Calu3 (cell line): Measurements from ENCODE around the gene SH3BP5L. TPM values are rescaled to one million over a fixed set of nuclear protein-coding genes. Genes with fewer than 3 reads are reported as not detected.
A peak's percentile ranks its signal among the peaks of the same experiment; 100 is the strongest.

Experiments
- BruUV-seq: library from RNA; stranded (reverse); fragments of 400-500 nt; replicated peaks from 2 replicates; lab custom pipeline; 2021; lab: Mats Ljungman, UMichigan
- CTCF ChIA-PET: fragments of 300-600 bp; sonication (Branson Sonifier 250); formaldehyde crosslinking; loops from one replicate; lab custom pipeline; 2022; ENCODE audit warnings: antibody characterized with exemption; lab: Charles Lee
- DNase-seq: peaks from one replicate; pipeline ENCODE4 v3.0.0; 2022
- H3K27ac Mint-ChIP-seq: one replicate; pipeline ENCODE4 v1.8.0; 2022; ENCODE audit warnings: mixed read lengths; ENCODE audit not compliant: unreplicated experiment
- H3K27me3 Mint-ChIP-seq: one replicate; pipeline ENCODE4 v1.8.0; 2022; ENCODE audit warnings: mixed read lengths; ENCODE audit not compliant: unreplicated experiment
- H3K36me3 Mint-ChIP-seq: one replicate; pipeline ENCODE4 v1.8.0; 2022; ENCODE audit warnings: mild to moderate bottlenecking, moderate library complexity, mixed read lengths; ENCODE audit not compliant: insufficient read depth, unreplicated experiment
- H3K4me1 Mint-ChIP-seq: one replicate; pipeline ENCODE4 v1.8.0; 2022; ENCODE audit warnings: mild to moderate bottlenecking, low read depth, mixed read lengths; ENCODE audit not compliant: unreplicated experiment
- H3K4me3 Mint-ChIP-seq: one replicate; pipeline ENCODE4 v1.8.0; 2022; ENCODE audit warnings: mild to moderate bottlenecking, low read depth, moderate library complexity, mixed read lengths; ENCODE audit not compliant: unreplicated experiment
- H3K9me3 Mint-ChIP-seq: one replicate; pipeline ENCODE4 v1.8.0; 2022; ENCODE audit warnings: low read depth, mixed read lengths; ENCODE audit not compliant: unreplicated experiment
- CTCF ChIP-seq: fragments of 200-600 bp; IDR thresholded peaks from one replicate; pipeline ENCODE4 v1.8.0; 2022; ENCODE audit warnings: antibody characterized with exemption; ENCODE audit not compliant: unreplicated experiment
- intact Hi-C: fragments of 100-400 bp; cut with micrococcal nuclease; formaldehyde crosslinking; loops from one replicate; pipeline ENCODE4 v1.10.0; 2022; ENCODE audit not compliant: unreplicated experiment
- total RNA-seq: library from RNA; stranded (reverse); gene quantifications from 2 replicates; pipeline ENCODE4 v1.2.3, GENCODE V29; 2022

Gene SH3BP5L
- total RNA-seq, 1 experiment from 2014 or later: 27.1 TPM

GRCh38 chr1:248823517-248824001 lies 2.2 kb downstream of the SH3BP5L start:
- peak overlapping the region; percentile 84 for H3K4me3 Mint-ChIP-seq

DNA sequence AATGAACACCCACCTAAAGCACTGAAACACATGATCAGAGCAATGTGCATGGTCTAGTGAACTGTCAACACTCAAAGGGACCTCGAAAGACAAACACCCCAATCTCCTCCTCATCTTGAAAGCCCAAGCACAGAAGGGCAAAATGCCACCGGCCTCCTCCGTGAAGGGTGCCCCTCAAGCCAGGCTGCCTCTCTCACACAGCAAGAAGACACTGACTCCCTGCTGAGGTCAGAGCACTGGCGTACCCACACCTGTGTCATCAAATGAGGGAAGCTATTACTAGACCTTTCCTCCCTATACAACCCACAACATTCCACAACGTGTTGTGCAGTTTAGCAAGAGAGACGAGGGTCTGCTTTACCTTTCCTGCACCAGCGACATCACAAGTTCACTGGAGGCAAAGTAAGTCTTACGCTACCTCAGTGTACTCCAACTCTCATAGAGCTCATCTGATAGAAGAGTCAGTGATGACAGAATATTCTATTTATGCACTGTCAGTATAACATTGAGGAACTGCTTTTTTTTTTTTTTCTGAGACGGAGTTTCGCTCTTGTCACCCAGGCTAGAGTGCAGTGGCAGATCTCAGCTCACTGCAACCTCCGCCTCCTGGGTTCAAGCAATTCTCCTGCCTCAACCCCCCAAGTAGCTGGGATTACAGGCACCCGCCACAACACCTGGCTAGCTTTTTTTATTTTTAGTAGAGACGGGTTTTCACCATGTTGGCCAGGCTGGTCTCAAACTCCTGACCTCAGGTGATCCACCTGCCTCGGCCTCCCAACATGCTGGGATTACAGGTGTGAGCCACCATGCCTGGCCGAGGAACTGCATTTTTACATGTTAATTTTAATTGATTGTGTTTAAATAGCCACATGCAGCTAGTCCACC lies 3.3 kb downstream of the SH3BP5L start:
- no peaks in the 10 kb centered on the region for H3K27me3 Mint-ChIP-seq
- DNase-seq: no peak
- H3K9me3 Mint-ChIP-seq: no peaks in the 10 kb centered on the region
- BruUV-seq: no TSS peak
- CTCF ChIA-PET: no interaction called here
- intact Hi-C loops: no loop called here
- no peak overlapping the region for H3K27ac Mint-ChIP-seq
- no peak for TF ChIP-seq CTCF
- no peak overlapping the region for H3K4me3 Mint-ChIP-seq
- H3K36me3 Mint-ChIP-seq: peaks cover 37% of the 10 kb centered on the region
- H3K4me1 Mint-ChIP-seq: peaks cover 24% of the 10 kb centered on the region

More at GRCh38 chr1:248823517-248824001, 2.2 kb downstream of the SH3BP5L start:
- Mint-ChIP-seq H3K27me3 (no peaks in the 10 kb centered on the region), H3K27ac (peak overlapping the region; percentile 93), H3K4me1 (peaks cover 29% of the 10 kb centered on the region), H3K36me3 (peaks cover 30% of the 10 kb centered on the region), H3K9me3 (no peaks in the 10 kb centered on the region)
- no peak for DNase-seq
- intact Hi-C loops: no loop called here
- no TSS peak for BruUV-seq
- TF ChIP-seq CTCF: no peak
- CTCF ChIA-PET: interaction anchor here (0.6 to 3.4 kb wide), 2 partner anchors 15 to 34 kb away, joined by 6 to 21 read pairs; partner anchors contain the start of gene ZNF672

DNA sequence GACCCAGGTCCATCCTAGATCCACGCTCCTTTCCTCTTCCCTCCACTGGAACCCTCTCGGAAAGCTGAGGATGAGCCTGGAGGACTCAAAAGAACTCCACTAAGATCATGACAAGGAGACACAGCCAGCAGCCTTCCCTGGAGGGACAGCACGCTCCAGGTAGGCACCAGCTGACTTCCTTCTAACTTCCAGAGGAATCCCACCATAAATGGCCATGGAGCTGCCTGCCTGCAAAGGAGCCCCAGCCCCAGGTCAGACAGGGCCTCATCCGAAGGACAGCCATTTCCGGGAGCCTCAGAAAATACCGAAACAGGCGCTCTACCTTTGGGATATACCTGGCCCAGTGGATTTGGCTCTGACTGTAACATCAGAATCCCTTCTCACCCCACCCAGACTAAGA lies 4.1 kb downstream of the SH3BP5L start:
- H3K4me3 Mint-ChIP-seq: no peak overlapping the region
- peaks cover 16% of the 10 kb centered on the region for H3K4me1 Mint-ChIP-seq
- TF ChIP-seq CTCF: no peak
- intact Hi-C loops: no loop called here
- no peaks in the 10 kb centered on the region for H3K9me3 Mint-ChIP-seq
- H3K27me3 Mint-ChIP-seq: no peaks in the 10 kb centered on the region
- no peak overlapping the region for H3K27ac Mint-ChIP-seq
- CTCF ChIA-PET: no interaction called here
- peaks cover 35% of the 10 kb centered on the region for H3K36me3 Mint-ChIP-seq
- no peak for DNase-seq
- BruUV-seq: no TSS peak

GRCh38 chr1:248821101-248821500 lies 4.6 kb downstream of the SH3BP5L start:
- Mint-ChIP-seq H3K4me1 (peaks cover 13% of the 10 kb centered on the region), H3K27me3 (no peaks in the 10 kb centered on the region), H3K4me3 (no peak overlapping the region), H3K36me3 (peaks cover 30% of the 10 kb centered on the region), H3K9me3 (no peaks in the 10 kb centered on the region), H3K27ac (no peak overlapping the region)
- BruUV-seq: no TSS peak
- intact Hi-C loops: no loop called here
- CTCF ChIA-PET: no interaction called here
- TF ChIP-seq CTCF: no peak
- no peak for DNase-seq
